ENCODE measurements around the gene ATP8A2.

Gene ATP8A2

DNA sequence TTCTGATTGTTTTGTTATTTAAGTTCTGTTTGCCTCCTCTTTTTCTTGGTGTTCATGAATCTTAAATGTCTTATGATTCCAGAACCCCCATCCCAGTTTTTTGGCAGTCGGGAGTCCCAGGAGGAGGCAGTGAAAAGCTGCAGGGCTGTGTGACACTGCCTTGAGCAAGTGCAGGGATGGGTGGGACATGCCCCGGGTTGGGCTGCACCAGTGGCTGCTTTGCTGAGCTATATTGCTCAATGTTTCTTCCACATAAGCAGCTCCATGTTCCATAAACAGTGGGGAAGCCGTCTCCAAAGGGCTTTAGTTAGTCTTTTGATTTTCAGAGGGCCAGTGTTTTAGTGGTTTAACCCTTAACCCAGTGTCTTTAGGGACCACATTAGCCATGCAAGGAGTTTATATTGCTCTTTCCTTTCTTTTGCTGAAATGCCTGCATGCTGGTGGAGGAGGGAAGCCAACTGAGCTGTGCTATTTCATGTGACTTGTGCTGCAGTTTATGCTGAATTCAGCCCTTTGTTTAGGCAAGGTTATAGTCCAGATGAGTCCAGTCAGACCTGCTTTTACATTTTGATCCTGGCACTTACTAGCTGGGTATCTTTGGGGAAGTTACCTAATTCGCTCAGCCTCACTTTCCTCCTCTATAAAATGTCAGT, 13.1 kb downstream of the ATP8A2 start:
- DNase-seq, result no peak

DNA sequence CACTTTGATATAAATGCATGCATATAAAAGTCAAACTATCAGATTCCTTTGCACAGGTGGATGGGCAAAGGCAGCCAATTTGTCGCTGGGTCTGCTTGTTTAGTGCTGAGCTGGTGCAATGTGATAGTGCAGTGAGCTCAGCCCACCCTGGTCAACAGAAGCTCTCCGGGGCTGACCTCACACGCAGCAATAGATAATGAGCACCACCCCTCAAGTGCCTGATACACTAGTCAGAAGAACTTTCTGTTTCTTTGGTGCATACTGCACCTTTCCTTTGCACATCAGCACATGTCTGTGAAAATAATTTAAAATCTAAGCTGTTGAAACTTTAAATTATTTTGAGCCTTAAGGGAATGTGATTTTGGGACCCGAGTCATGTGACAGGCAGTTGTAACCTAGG, 20.2 kb downstream of the ATP8A2 start:
- no peak for DNase-seq

DNA sequence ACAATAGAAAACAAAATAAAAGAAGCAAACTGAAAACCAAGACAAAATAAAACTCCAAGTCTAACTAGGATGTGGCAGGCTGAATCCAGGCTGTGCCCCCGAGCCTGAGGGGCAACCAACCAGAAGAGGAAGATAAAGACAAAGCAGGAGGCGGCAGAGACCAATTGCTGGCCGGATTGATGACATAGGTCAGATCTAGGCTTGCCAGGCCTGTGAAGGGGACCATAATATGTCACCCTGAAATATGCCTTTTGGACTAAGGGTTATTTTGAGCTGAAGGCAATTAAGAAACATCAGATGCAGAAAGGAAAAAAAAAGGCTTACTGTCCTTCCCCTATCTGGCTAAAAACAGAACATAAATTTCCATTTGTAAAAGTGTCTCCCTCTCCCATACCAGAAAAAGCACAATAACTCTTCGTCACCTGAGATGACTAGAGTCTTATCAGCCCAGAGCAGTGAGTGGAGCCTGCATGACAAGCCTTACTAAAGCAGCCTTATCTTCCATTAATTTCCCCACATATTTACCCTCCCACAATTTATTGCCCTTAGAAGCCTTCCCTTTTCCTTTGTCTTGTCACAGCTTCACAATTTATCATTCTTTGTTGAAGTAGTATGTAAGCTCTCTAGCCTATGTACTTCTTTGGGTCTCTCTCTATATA, 22.8 kb downstream of the ATP8A2 start:
- DNase-seq, result no peak

DNA sequence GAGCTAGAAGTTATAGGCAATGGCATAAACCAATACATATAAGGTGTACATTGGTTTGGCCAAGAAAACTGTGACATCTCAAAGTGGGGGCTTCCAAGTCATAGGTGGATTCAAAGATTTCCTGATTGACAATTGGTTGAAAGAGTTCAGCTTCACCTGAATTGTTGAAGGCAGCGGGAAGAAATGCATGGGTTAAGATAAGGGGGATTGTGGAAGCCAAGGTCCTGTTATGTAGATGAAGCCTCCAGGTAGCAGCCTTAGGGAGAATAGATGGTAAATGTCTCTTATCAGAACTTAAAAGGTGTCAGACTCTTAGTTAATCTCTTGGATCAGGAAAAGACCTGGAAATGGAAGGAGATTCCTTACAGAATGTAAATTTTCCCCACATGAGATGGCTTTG, 26.0 kb downstream of the ATP8A2 start:
- DNase-seq, result no peak

DNA sequence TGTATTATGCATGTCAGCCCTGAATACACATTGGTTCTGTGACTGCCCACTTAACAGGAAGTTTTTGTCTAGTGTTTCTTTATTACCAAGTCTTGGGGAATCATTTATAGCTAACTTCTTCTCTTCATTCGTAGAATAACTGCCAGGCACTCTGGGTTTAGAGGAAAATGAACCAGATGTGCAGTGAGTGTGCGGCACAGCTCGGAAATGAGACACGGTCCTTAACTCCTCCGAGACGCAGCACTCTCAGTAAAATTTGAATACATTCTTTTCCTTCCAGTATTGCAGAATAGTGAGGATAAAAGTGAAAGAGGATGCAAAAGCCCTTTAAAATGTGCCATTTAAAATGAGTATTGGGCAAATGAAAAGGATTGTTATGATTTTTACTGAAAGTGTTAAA, 29.2 kb downstream of the ATP8A2 start:
- no peak for DNase-seq

DNA sequence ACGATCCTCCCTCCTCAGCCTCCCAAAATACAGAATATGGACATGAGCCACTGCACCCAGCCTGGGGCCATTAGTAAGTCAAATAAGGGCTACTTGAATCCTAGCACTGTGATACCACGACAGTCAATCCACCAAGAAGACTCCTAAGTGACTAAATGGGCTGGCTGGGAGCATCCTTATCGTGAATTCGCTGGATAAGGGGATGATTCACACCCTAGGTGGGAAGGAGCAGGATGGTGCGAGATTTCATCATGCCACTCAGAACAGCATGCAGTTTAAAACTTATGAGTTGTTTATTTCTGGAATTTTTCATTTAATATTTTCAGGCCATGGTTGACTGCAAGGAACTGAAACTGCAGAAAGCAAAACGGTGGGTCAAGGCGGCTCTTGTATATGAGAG, 30.2 kb downstream of the ATP8A2 start:
- no peak for DNase-seq

DNA sequence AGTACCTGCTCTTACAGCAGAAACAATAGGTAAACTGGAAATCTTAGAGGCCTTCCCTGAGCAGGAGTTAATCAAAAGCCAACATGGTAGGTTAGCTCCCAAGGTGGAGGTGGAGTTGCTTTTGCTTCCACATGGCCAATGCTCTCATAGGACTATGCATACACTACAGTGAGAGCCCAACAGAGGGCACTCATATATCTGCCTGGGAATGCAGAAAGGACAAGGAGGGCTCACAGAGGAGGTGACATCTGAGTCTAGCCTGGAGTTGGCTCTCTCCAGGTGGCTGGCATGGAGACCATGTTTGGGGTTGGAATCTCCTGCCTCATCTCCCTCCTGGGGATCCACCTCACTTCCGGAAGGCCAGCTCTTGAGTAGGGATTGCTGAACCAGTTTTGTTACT, 34.6 kb downstream of the ATP8A2 start:
- no peak for DNase-seq

DNA sequence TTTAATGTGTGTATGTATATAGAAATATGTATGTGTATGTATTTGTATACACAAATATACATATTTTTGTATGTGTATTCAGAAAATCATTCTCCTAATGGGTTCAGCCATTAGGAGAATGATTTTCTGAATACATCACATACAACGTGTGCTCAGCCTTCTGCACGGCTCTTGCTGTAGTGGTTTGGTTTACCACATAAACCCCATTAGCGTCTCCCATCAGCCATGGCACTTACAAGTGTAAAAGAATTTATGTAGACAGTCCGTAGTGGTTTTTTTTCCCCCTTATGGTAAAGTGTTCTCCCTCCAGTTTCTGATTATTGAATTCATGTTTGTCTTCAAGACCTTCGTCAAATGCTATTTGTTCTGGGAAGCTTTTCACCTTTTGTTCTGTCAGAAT, 38.2 kb downstream of the ATP8A2 start:
- no peak for DNase-seq

DNA sequence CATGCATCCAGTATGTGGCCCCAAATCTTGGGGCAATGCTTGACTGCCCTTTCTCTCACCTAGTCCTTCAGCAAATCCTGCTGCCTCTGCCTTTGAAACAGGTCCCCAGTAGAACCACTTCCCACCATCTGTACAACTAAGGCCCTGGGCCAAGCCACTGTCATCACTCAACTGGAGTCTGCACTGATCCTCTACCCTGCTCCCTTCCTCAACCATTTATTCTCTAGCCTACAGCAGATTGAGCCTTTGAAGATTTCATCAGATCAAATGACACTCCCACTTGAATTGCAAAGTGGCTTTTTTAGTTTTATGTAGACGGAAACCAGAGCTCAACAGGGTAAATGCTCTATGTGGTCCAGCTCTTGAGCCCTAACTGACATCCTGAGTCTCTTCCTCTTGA, 43.5 kb downstream of the ATP8A2 start:
- no peak for DNase-seq

DNA sequence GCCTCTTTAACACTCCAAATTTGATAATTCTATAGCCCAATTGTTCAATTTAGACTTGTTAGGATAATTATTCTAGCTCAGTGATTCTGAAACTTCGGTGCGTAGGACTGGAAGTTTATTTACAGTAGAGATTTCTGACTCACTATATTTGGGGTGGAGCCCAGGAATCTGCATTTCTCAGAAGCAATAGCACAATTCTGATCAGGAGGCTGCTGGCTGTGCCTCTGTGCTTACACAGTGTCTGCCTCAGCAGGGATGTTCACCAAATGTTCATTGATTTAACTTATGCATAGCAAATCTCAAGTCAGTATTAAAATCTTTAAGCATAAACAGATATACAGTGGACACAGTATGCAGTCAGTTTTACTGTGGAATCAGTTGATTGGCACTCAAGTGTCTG, 45.8 kb downstream of the ATP8A2 start:
- no peak for DNase-seq

DNA sequence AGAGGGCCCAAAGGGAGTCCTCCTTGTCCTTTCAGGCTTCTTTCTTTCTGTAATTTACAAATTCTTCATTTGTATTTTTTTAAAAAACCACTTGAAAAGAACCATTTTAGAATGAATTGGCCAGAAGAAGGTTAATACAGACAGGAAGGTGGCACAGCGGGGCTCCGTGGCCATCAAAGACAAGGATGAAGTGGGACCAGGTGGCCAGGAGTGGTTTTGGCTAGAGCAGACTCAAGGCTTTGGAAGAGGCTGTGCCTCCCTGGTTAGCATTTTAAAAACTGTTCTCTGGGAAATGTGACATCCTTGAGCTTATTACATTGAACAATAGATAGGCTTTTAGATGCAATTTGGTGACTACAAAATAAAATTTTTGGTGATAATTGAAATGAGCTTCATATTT, 48.4 kb downstream of the ATP8A2 start:
- no peak for DNase-seq

DNA sequence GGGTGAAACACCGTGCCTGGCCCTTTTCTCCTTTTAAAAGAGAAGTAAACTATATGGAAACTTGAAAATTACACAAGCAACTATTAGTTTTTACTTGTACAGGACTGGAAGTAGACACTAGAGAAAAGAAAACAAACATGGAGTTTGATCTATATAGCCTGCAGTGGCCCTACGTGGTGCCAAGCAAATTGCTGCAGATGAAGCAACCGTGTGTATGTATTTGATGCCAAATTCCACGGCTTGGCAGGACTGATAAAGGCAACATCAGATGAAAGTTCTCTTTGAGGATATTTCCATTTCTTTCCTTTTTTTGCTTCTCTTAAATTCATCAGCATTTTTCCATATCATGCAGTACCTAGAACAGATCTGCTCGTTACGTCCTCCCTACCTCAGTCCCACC, 49.8 kb downstream of the ATP8A2 start:
- no peak for DNase-seq

DNA sequence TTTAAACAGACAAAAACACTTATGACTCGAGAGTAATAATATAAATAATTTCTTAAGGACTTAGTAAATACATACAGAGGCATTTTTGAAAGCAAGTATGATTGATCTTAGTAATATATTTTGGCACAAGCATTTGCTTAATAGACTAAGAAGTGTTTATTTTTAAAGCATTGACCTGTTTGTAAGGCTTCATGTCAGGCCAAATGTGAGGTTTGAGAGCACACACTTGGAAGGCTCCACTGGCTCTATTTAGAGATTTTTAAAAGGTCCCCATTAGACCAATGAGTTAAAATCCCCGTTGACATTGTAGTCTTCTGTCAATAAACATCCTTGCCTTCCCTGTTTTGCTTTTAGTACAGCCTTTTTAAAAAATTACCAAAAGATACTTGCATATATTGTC, 50.4 kb downstream of the ATP8A2 start:
- no peak for DNase-seq

DNA sequence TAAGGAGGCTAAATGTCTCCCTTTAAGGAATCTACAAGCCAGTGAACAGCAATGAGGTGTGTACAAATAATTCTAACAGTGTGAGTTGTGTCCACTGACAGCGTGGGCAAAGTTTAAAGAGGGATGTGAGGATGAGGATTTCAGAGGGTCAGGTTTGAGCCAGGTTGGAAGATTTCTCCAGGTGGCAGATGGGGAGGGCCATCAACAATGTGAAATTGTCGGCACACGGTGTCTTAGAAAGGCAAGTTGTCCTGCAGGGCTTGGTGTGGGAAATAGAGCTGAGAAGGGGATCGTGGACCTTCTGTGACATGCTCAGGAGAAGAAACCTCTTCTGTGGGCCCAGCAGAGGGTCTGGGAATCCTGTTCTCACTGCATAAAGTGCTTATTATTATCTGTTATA, 52.1 kb downstream of the ATP8A2 start:
- no peak for DNase-seq

DNA sequence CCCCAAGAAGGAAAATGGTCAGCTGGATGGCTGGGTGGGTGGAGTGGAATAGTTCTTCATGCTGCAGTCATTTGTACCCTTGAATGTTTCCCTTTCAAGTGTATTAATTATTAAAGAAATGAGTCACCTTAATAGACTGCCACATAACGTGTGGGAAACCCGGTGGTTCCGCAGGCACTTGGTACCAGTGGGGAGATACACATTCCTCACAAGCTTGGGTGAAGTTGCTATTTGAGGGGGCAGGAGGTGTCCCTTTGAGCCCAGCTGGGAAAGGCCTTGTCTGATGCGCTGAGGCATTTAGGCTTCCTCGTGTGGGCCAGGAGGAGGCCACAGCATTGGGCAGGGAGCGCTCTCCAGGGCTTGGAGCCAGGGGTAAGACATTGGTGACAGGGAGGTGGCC, 57.7 kb downstream of the ATP8A2 start:
- no peak for DNase-seq

DNA sequence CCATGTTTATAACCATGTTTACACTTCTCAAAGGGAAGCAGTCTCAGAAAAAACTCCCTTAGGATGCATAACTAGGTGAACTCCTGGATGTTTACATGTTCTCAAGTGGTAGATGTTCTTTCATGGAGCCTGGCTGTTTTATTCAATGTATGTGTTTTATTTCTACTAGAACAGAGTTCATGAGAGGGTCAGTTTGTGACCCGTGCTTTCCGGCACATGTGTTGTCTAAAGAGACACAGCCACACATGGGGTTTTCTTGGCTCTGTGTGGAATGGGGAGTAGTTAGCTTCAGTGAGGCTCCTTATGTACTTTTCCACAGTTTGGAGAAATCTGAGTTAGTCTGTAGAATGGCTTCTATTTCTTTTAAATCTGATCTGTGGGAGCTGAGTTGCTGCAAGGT, 60.9 kb downstream of the ATP8A2 start:
- DNase-seq, result no peak

DNA sequence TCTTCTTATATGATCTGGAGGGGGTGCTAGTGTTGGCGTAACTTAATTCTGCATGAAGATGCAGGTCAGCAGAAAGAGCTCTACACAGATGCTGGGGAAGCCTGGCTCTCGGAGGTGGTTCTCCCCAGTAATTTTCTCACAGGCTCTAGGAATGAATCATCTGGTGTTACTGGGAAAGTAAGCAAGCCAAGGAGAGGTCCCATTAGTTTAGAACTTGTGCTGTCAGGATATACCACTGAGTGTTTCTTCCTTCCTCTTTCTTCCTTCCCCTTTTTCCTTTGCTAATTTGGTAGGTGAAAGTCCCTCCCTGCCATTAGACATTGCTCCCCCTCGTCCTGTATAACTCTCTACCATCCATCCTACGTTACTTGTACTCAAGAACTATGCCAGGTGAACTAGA, 68.3 kb downstream of the ATP8A2 start:
- no peak for DNase-seq

DNA sequence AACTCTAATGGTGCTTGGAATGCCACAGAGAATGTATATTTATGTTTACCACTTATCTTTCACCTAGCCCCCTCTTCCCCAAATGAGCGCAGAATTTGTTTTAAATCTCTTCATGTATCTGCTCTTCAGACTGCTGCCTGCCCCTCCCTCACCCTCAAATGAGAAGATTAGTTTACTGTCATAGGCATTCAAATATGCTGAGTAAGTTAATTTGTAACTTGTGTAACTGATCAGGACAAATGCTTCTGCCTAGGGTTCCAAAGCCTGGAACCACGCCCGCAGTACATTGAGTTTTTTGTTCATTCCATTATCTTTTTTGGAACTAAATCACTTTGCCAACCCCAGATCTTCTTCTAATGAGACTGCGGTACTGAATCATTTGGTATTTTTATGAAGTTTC, 74.5 kb downstream of the ATP8A2 start:
- DNase-seq, result no peak

DNA sequence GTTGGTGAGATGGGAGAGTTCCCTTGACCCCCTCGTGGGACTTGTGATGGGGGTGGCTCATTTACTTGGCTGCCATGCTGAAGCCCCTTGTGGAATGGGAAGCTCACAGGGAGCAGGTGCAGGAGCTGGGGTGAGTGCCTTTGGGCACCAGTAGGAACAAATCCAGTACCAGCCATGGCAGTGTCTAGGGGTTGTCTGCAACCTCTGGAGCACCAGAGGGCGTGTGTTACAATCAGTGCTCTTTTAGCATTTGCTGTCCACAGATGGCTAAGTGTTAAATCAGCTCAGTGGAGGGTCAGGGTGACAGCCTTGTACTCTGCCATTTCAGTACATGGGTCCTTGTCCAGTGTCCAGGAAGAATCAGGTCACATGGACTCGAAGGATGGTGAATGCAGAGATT, 75.6 kb downstream of the ATP8A2 start:
- no peak for DNase-seq

DNA sequence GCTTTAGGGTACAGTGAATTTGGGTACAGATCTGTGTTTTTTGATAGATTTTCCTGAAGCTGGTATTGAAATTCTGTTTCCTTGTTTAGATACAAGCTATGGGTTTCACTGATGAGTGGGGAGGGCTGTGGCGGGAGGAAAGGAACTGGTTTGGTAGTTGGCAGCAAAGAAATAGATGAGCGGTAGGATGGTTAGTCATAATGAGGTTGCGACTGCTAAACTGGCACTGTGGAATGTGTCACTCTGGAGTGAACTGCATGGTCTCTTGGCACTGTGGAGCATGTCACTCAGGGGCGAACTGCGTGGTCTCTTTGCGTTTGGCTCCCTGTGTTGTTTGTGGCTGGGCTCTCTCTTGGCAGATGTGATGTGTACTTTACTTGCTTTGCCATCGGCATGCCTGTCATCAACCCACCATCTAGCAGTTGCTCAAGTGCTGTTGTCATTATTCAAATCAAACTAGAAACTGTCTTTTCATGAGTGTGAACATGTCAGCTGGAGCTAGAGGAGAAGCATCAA, 82.1 kb downstream of the ATP8A2 start:
- no peak for DNase-seq

DNA sequence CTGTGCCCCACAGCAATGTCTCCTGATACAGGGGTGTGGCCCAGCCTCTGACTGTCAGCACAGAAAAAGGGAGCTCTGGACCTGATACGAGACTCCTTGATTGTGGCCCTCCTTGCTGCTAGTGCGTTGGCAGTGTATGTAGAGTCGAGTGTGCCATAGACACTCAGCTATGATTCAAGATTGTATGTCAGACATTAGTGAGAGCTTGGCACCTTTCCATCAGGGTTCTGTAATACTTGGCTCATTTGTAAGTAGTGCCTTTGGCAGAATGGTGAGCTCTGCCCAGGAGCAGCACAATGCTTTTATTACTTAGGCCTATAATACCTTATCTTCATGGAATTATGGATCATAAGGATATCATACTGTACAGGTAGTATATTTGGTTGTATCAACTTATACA, 83.4 kb downstream of the ATP8A2 start:
- no peak for DNase-seq

DNA sequence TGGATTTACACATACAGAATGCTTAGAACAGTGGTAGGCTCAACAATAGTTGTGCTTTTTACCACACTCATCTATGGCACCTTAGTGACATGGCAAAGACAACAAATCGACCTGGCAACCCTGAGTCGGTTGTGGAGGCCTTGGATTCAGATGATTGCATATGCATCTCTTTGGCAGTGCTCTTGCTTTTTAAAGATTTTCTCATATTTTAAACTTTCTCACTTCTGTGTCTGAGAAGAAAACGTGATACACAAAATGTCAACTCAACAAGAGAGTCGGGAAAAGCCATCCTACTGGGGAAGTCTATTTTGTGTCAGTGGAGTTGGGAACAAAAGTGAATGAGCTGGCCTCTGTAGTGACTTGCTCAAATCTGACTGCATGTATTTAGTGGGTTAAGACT, 85.8 kb downstream of the ATP8A2 start:
- no peak for DNase-seq

DNA sequence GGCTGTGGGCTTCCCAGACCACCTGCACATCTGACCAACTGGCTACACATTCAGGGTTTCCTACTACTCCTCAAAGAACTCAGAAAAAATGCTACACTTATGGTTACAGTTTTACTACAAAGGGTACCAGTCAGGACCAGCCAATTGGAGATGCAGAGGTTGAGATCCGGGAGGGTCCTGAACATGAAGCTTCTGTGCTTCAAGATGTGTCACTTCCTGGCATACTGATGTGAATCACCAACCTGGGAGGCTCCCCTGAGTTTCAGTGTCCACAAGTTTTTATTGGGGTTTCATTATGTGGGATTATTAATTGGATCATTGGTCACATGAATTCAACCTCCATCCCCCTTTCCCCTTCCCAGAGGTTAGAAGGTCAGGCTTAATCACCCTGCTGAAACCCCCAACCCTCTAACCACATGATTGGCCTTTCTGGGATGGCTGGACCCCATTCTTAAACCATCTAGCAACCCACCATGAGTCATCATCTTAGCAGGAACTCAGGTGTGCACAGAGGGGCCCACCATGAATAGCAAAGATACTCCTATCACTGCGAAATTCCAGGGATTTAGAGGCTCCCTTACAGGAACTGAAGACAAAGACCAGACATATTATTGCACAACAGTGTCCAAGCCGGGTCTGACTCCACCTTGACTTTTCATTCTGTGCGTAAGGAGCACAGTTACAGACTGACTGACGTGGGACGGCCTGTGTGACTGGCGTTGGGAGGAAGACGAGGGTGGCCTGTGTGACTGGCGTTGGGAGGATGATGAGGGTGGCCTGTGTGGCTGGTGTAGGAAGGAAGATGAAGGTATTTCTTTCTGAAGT, 90.7 kb downstream of the ATP8A2 start:
- DNase-seq, result no peak

DNA sequence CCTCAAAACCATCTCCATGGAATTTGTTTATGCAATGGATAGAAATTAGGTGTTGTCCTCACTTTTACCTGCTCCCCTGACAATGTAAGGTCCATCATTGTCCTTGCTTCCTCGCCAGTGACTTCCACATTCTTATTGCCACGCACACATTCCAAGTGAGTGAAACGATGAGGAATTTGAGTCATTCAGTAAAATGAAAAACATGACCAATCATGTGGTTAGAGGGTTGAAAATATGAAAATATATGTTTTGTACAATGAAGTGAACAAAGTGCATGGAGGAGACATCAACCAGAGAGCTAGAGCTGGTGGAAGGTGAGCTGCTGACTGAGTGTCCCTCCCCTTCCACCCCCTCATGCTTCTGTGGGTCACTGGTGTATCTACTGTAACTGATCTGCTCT, 91.7 kb downstream of the ATP8A2 start:
- DNase-seq, result no peak

All from CD4-positive, alpha-beta T cell treated with Interleukin-6 for 4 hours (primary cell).